HG02973 (cell line): Measurements from ENCODE around the gene ZNF622.
"Not testable (repeated sequence)": the region's sequence is repeated elsewhere in the genome, so short reads cannot be mapped to it uniquely, and the experiment has no call there.

Experiments used
- ATAC-seq: cut with Tn5 transposase; IDR thresholded peaks from one replicate; pipeline ENCODE4 v1.9.1; 2021; ENCODE audit warnings: moderate library complexity; ENCODE audit not compliant: unreplicated experiment

Gene ZNF622

GRCh38 chr5:16436065-16436682, 29.4 kb downstream of the ZNF622 start:
- not testable (repeated sequence) for ATAC-seq

- no peak for ATAC-seq
Observed at GRCh38 chr5:16431490-16431889, 34.1 kb downstream of the ZNF622 start.

- no peak for ATAC-seq
Observed at GRCh38 chr5:16430349-16431089, 35.1 kb downstream of the ZNF622 start.

GRCh38 chr5:16428359-16428758, 37.2 kb downstream of the ZNF622 start:
- no peak for ATAC-seq

GRCh38 chr5:16427587-16427986, 38.0 kb downstream of the ZNF622 start:
- no peak for ATAC-seq

- no peak for ATAC-seq
Observed at GRCh38 chr5:16418471-16418922, 47.1 kb downstream of the ZNF622 start.

GRCh38 chr5:16417398-16418074, 48.1 kb downstream of the ZNF622 start:
- no peak for ATAC-seq

- no peak for ATAC-seq
Observed at GRCh38 chr5:16414861-16415260, 50.7 kb downstream of the ZNF622 start.

- ATAC-seq, result no peak
Observed at GRCh38 chr5:16413166-16413860, 52.3 kb downstream of the ZNF622 start.

GRCh38 chr5:16412556-16412955, 53.0 kb downstream of the ZNF622 start:
- no peak for ATAC-seq

- no peak for ATAC-seq
Observed at GRCh38 chr5:16411741-16412455, 53.7 kb downstream of the ZNF622 start.

GRCh38 chr5:16411235-16411634, 54.4 kb downstream of the ZNF622 start:
- ATAC-seq, result no peak

- ATAC-seq, result no peak
Observed at GRCh38 chr5:16410338-16410737, 55.3 kb downstream of the ZNF622 start.

- no peak for ATAC-seq
Observed at GRCh38 chr5:16406630-16407029, 59.0 kb downstream of the ZNF622 start.

- ATAC-seq, result no peak
Observed at GRCh38 chr5:16406023-16406422, 59.6 kb downstream of the ZNF622 start.
